Skeletal muscle cell (primary cell): Measurements from ENCODE around the gene TUB.

Experiments used
- DNase-seq: peaks from one replicate; pipeline ENCODE4 v3.0.0-alpha.2; 2010; ENCODE audit warnings: low read depth
- H3K4me3 ChIP-seq: 2 replicates; pipeline ENCODE4 v1.5.1; 2011; ENCODE audit warnings: low read depth, mild to moderate bottlenecking, control low read depth, low read length, moderate library complexity

TUB gene

GRCh38 chr11:8066911-8067455 lies 14.0 kb upstream of the TUB start:
- DNase-seq, result no peak
- no peak overlapping the region for H3K4me3 ChIP-seq

- no peak overlapping the region for H3K4me3 ChIP-seq
- no peak for DNase-seq
These were observed 13.5 kb upstream of the TUB start for GRCh38 chr11:8067567-8067928.

- no peak for DNase-seq
- no peak overlapping the region for H3K4me3 ChIP-seq
These were observed 13.0 kb upstream of the TUB start for GRCh38 chr11:8067929-8068575.

DNA sequence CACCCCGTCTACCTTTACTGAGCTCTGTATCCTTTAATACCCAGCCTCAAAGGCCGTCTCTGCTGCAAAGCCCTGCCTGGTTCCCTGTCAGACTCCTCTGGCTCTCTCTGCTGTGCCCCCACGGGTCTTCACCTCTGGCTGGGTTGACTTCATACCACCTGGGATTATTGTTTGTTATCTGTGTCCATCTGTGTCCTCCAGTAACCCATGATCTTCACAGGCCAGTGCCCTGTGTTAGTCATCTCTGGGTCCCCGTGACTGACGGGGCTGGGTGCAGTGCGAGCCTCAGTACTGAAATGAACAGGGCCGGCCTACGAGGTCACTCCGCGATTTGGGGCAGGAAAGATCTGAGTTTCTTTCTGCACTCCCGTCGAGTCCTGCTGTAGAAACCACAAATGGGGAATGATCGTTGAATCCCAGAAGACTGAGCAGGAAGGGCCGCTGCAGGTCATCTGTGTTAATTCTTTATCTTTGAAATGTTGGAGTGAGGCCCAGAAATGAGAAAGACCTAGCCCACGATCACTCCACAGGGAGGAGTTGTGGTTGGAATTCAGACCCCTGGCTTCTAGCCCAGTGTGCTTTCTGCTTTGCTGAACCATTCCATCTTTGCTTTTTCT lies 12.3 kb upstream of the TUB start:
- DNase-seq, result peak; percentile 55
- H3K4me3 ChIP-seq, result peak overlapping the region; percentile 7

- no peak overlapping the region for H3K4me3 ChIP-seq
- no peak for DNase-seq
These were observed 11.2 kb upstream of the TUB start for GRCh38 chr11:8069771-8070170.

DNA sequence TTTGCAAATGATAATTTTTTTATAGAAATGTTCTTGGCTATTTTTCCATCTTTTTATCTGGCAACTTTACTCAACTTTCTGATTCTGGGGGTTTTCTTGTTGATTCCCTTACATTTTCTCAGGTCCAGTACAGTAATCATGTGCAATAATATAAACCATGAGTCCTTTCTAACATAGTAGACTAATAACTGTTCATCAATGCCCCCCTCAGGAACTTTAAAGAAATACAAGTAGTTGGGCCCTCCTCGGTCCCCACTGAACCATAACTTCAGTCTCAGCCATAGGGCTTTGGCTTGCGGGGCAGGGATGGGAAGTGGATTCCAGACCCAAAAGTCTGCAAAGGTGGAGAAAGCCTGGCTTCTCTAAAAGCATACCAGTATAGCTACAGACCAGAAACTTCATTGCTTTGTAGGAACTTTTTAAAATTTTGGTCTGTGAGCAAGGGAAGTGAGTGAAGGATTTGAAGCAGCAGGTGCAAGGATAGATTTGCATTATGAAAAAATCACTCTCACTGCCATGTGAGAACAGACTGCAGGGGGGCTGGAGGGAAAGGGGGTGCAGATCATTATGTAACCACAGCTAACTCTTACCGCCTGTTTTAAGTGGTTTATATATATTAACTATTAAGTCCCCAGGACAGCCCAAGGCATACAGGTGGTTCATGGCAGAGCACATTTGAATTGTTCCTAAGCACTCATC lies 10.4 kb upstream of the TUB start:
- H3K4me3 ChIP-seq, result no peak overlapping the region
- DNase-seq, result no peak

- H3K4me3 ChIP-seq, result no peak overlapping the region
- DNase-seq, result no peak
These were observed 9.1 kb upstream of the TUB start for GRCh38 chr11:8071616-8072581.

- no peak for DNase-seq
These were observed 5.8 kb upstream of the TUB start for GRCh38 chr11:8075119-8075726.

GRCh38 chr11:8079111-8079675 lies 1.8 kb upstream of the TUB start:
- no peak for DNase-seq

More at GRCh38 chr11:8075119-8075726, 5.8 kb upstream of the TUB start:
- H3K4me3 ChIP-seq, result no peak overlapping the region

GRCh38 chr11:8080069-8080670 lies 841 bp upstream of the TUB start:
- peak overlapping the region; percentile 51 for H3K4me3 ChIP-seq
- no peak for DNase-seq

More at GRCh38 chr11:8079111-8079675, 1.8 kb upstream of the TUB start:
- no peak overlapping the region for H3K4me3 ChIP-seq

GRCh38 chr11:8081591-8082250 lies 710 bp downstream of the TUB start:
- peak overlapping the region; percentile 51 for H3K4me3 ChIP-seq
- no peak for DNase-seq

- no peak for DNase-seq
- H3K4me3 ChIP-seq, result no peak overlapping the region
These were observed 1.5 kb downstream of the TUB start for GRCh38 chr11:8082391-8083087.

DNA sequence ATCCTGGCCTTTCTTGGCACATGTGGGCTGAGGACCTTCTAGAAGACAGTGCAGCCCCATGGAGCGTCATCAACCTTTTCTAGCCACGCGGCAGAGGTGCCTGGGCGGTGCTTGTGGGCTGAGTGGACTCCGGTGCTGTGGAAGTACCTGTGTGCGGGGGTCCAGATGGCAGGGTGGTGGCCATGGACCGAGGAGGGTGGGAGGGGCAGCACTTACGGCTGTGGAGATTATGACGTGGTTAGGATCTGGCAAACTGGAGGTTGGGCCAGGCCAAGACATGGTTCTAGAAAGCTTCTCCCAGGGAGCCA lies 2.0 kb downstream of the TUB start:
- no peak for DNase-seq
- H3K4me3 ChIP-seq, result no peak overlapping the region

- H3K4me3 ChIP-seq, result no peak overlapping the region
- DNase-seq, result no peak
These were observed 2.9 kb downstream of the TUB start for GRCh38 chr11:8083871-8084281.

DNA sequence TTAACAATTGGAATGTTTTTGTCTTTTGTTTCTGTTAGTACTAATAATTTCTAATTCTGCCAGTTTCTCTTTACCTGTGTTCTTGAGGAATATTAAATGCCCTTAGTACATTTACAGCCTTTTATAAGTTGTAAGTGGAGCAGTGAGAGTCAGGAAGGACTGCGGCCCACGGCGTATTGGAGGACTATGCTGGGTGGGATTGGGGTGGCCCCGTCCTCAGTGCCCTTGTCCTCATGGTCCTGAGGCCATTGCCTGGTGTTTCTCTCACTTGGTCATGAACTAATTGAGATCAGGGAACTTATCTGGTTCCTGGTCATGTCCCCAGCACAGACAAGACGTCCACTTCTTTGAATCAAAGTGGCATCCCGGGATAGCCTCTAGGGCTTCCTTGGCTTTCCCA lies 3.3 kb downstream of the TUB start:
- H3K4me3 ChIP-seq, result no peak overlapping the region
- DNase-seq, result no peak

DNA sequence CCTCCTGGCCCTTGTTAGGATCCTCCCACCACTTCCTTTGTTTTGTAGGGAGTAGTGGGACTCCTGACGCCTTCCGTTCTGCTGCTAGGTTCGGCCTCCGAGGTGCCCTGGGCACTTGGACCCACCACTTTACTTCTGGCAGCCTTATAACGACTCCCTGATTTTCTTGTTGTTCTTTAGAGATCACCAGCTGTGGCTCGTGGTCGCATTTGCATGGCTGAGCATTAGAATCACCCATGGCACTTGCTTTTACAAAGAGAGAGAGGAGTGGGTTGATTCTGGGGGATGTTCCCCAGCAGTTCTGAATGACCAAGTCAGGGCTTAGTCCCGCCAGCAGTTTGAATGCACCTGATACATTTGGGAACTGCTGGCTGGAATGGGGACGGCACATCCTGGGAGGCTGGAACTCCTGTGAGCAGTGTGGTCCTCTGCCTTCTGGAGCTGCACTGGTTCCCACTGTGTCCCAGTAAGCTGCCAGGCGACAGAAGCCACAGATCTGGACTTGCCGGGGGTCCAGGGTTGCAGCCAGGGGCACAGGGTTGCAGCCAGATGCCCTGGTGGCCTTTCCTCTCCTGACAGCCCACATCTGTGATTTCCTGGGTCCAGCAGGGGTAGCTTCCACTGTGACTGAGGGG lies 4.1 kb downstream of the TUB start:
- no peak for DNase-seq
- no peak overlapping the region for H3K4me3 ChIP-seq

- DNase-seq, result no peak
- no peak overlapping the region for H3K4me3 ChIP-seq
These were observed 5.0 kb downstream of the TUB start for GRCh38 chr11:8086001-8086479.
